GM12878 (cell line): ENCODE results near the gene COMMD10. TPM values are rescaled to one million over a fixed set of nuclear protein-coding genes. Genes with fewer than 3 reads are reported as not detected.

Experiments
- ATAC-seq: fragments of 200-7000 bp; cut with Tn5 transposase; 3 replicates; pipeline ENCODE4 v1.9.1; 2020; ENCODE audit warnings: mild to moderate bottlenecking, moderate library complexity
- BruUV-seq: library from RNA; stranded (reverse); fragments of 400-500 nt; replicated peaks from 2 replicates; lab custom pipeline; 2021; lab: Mats Ljungman, UMichigan
- CTCF ChIA-PET: fragments of 300-600 bp; sonication (Branson Sonifier 250); formaldehyde crosslinking; extraction: SDS; loops from one replicate; lab custom pipeline; 2021; ENCODE audit warnings: inconsistent platforms; lab: Yijun Ruan, JAX
- POLR2A ChIA-PET: fragments of 350-600 bp; formaldehyde crosslinking; extraction: SDS; loops from one replicate; lab custom pipeline; 2021; ENCODE audit warnings: inconsistent platforms; lab: Charles Lee
- RAD21 ChIA-PET: fragments of 300-600 bp; sonication (Branson Sonifier 250); formaldehyde crosslinking; loops from one replicate; lab custom pipeline; 2023; ENCODE audit warnings: antibody characterized with exemption; ENCODE audit not compliant: unreplicated experiment; lab: Charles Lee
- SMC1A ChIA-PET: fragments of 300-600 bp; sonication (Branson Sonifier 250); formaldehyde crosslinking; loops from one replicate; lab custom pipeline; 2023; ENCODE audit not compliant: unreplicated experiment, uncharacterized antibody; lab: Charles Lee
- DNase-seq: peaks from one replicate; pipeline ENCODE4 v3.0.0-alpha.2; 2011; ENCODE audit warnings: low read depth, low spot score
- FAIRE-seq: peaks from 3 replicates; lab custom pipeline; 2011; peaks lifted over from hg19 to GRCh38; lab: Jason Lieb, UNC
- H2AFZ ChIP-seq: 2 replicates; pipeline ENCODE4 v1.6.0; 2011; ENCODE audit warnings: low read depth, low read length, control low read depth; ENCODE audit not compliant: control insufficient read depth
- H3K27ac ChIP-seq: 2 replicates; pipeline ENCODE4 v1.5.1; 2011; ENCODE audit warnings: control low read depth; ENCODE audit not compliant: control insufficient read depth, insufficient read depth
- H3K27me3 ChIP-seq, 2 experiments: replicated peaks in 1 of 2; 2 replicates each; pipeline versions ENCODE4 v1.6.0 to v1.6.1; 2011; ENCODE audit warnings: low read length in 1 of 2; ENCODE audit not compliant: control insufficient read depth in 2 of 2, insufficient read depth in 2 of 2
- H3K36me3 ChIP-seq, 2 experiments: 2 replicates each; pipeline ENCODE4 v1.5.1; 2011; ENCODE audit warnings: low read length in 1 of 2; ENCODE audit not compliant: control insufficient read depth in 2 of 2, insufficient read depth in 2 of 2
- H3K4me1 ChIP-seq: 2 replicates; pipeline ENCODE4 v1.6.1; 2011; ENCODE audit warnings: mild to moderate bottlenecking, low read length, moderate library complexity, mixed read lengths; ENCODE audit not compliant: control insufficient read depth, insufficient read depth
- H3K4me2 ChIP-seq: 2 replicates; pipeline ENCODE4 v1.6.0; 2011; ENCODE audit warnings: control low read depth; ENCODE audit not compliant: control insufficient read depth, insufficient read depth
- H3K4me3 ChIP-seq: fragments of 200-600 bp; sonication (generic); 2 replicates; pipeline ENCODE4 v1.5.1; 2016
- H3K79me2 ChIP-seq: 2 replicates; pipeline ENCODE4 v1.6.0; 2011; ENCODE audit warnings: low read length; ENCODE audit not compliant: control insufficient read depth, insufficient read depth
- H3K9ac ChIP-seq: 2 replicates; pipeline ENCODE4 v1.8.0; 2011; ENCODE audit warnings: low read length, control low read depth, mixed read lengths; ENCODE audit not compliant: control insufficient read depth, insufficient read depth
- H3K9me3 ChIP-seq: replicated peaks from 3 replicates; pipeline ENCODE4 v1.5.1; 2011; ENCODE audit warnings: mild to moderate bottlenecking, low read length; ENCODE audit not compliant: control insufficient read depth, insufficient read depth
- H4K20me1 ChIP-seq: 2 replicates; pipeline ENCODE4 v1.6.0; 2011; ENCODE audit not compliant: control insufficient read depth, insufficient read depth
- ASH2L ChIP-seq: fragments of 300-600, 200-600 bp; sonication (generic); IDR thresholded peaks from 2 replicates; pipeline ENCODE4 v1.6.1; 2017; ENCODE audit warnings: low read depth, mild to moderate bottlenecking, borderline replicate concordance
- ATF7 ChIP-seq: fragments of 450-650 bp; IDR thresholded peaks from 2 replicates; pipeline ENCODE4 v1.6.1; 2016; ENCODE audit warnings: low read depth, mild to moderate bottlenecking
- BCL3 ChIP-seq: IDR thresholded peaks from 2 replicates; pipeline ENCODE4 v1.6.1; 2011; ENCODE audit warnings: borderline replicate concordance, low read depth, mild to moderate bottlenecking, moderate library complexity, low read length; ENCODE audit not compliant: insufficient read depth, poor library complexity, severe bottlenecking
- KAT2A ChIP-seq: conservative IDR thresholded peaks from 2 replicates; pipeline ENCODE4 v1.6.1; 2011; ENCODE audit warnings: low read depth, low read length; ENCODE audit not compliant: control insufficient read depth
- PBX3 ChIP-seq: IDR thresholded peaks from 2 replicates; pipeline ENCODE4 v1.6.1; 2011; ENCODE audit warnings: mild to moderate bottlenecking, low read depth, low read length, moderate library complexity; ENCODE audit not compliant: insufficient replicate concordance
- SIN3A ChIP-seq: IDR thresholded peaks from 2 replicates; pipeline ENCODE4 v1.6.1; 2012; ENCODE audit warnings: low read depth, low read length, improper control_type of control experiment
- TARDBP ChIP-seq: IDR thresholded peaks from 2 replicates; pipeline ENCODE4 v1.6.1; 2016; ENCODE audit warnings: borderline replicate concordance
- WGBS: methylation state at CpG from one replicate; pipeline ENCODE4 v1.1.6; 2016; ENCODE audit warnings: low lambda C conversion rate; ENCODE audit not compliant: insufficient replicate concordance, insufficient coverage; ENCODE audit errors: missing lambda C conversion rate; 5-methylcytosine and 5-hydroxymethylcytosine counted together
- in situ Hi-C: fragments of 300-500 bp; cut with MboI; formaldehyde crosslinking; loops from 9 replicates; pipeline ENCODE4 v1.14.3; 2018; ENCODE audit warnings: mixed read lengths
- intact Hi-C: fragments of 100-400 bp; cut with micrococcal nuclease; formaldehyde crosslinking; loops from one replicate; pipeline ENCODE4 v1.14.2; 2022; ENCODE audit not compliant: unreplicated experiment
- polyA plus RNA-seq, 11 experiments: library from polyadenylated mRNA; depleted of rRNA in 4 of 11; unstranded in 6 of 11; stranded (reverse) in 5 of 11; fragments of >200 nt; fragmentation: Nextera tagmentation in 4 of 11; fragmentation: Illumina TruSeq in 1 of 11; extraction: Ambion mirVana in 4 of 11; extraction: Trizol in 1 of 11; gene quantifications; 1 replicate in 1 of 11; 2 replicates in 10 of 11; pipeline versions ENCODE4 v1.2.1 to v1.2.3, GENCODE V29; 2011 to 2016; ENCODE audit warnings: inconsistent platforms in 2 of 11, missing spikeins in 2 of 11, low read depth in 1 of 11
- total RNA-seq, 4 experiments: library from RNA; depleted of rRNA in 3 of 4; stranded (reverse); fragments of >200 nt in 3 of 4; fragmentation: Illumina TruSeq in 1 of 4; extraction: Trizol in 1 of 4; gene quantifications; 2 replicates each; pipeline versions ENCODE4 v1.2.1 to v1.2.3, GENCODE V29; 2013 to 2021

The COMMD10 gene
- total and polyA plus RNA-seq, 10 of the 15 experiments (the other 5 are each of a cell fraction or from before 2014, with no cell fraction given): 19.6 to 98.7 (median 28.0) TPM

- no peak for FAIRE-seq
- BruUV-seq: no TSS peak
- no peak for DNase-seq
- ChIA-PET SMC1A (interaction anchor here (0.8 to 2.0 kb wide), 6 partner anchors 11 to 426 kb away, joined by 3 to 5 read pairs (median 4); no protein-coding TSS in a partner anchor), RAD21 (interaction anchor here (1.5 kb wide), 1 partner anchor 129 kb away, joined by 4 read pairs; no protein-coding TSS in a partner anchor), CTCF (interaction anchor here (0.6 to 1.3 kb wide), 3 partner anchors 8 to 216 kb away, joined by 3 to 5 read pairs (median 3); no protein-coding TSS in a partner anchor), POLR2A (no interaction called here)
- Histone ChIP-seq H3K4me1 (no peaks in the 10 kb centered on the region), H3K4me3 (no peak overlapping the region), H3K27me3 (no peaks in the 10 kb centered on the region), H3K4me2 (no peak overlapping the region), H3K9ac (no peak overlapping the region), H4K20me1 (no peaks in the 10 kb centered on the region), H3K36me3 (no peaks in the 10 kb centered on the region), H3K79me2 (no peaks in the 10 kb centered on the region), H3K9me3 (no peaks in the 10 kb centered on the region), H2AFZ (no peak overlapping the region), H3K27ac (no peak overlapping the region)
- ATAC-seq: no peak
- intact Hi-C loops (no loop called here), in situ Hi-C loops (loop anchor here (25.0 kb wide), 1 partner anchor 420 kb away; the partner anchor contains the start of gene SEMA6A)
- 100% methylated on average over 3 of the region's 3 CpGs for WGBS
- TF ChIP-seq TARDBP (no peak), BCL3 (no peak), PBX3 (no peak), KAT2A (no peak), SIN3A (no peak), ATF7 (no peak), ASH2L (no peak)
Observed at GRCh38 chr5:116142495-116142894, 57.7 kb downstream of the COMMD10 start.
